Stimulated activated CD4-positive, alpha-beta T cell treated with anti-CD3 and anti-CD28 coated beads, Interleukin-15, amount 100 ng/mL, for 24 hours (primary cell): ENCODE measurements around the gene HPS3.
"Not testable (repeated sequence)": the region's sequence is repeated elsewhere in the genome, so short reads cannot be mapped to it uniquely, and the experiment has no call there.

ENCODE experiments used
- DNase-seq: peaks from one replicate; pipeline ENCODE4 v3.0.0-alpha.2; 2020

The HPS3 gene

GRCh38 chr3:149129326-149130205 is at the start of gene HPS3:
Gene HPS3 (plus strand): TSS chr3:149129638. CDS start chr3:149129724, 86 bp downstream.
- DNase-seq, result peak; percentile 90

GRCh38 chr3:149080011-149080698 is 49.3 kb upstream of the HPS3 start:
- no peak for DNase-seq

DNA sequence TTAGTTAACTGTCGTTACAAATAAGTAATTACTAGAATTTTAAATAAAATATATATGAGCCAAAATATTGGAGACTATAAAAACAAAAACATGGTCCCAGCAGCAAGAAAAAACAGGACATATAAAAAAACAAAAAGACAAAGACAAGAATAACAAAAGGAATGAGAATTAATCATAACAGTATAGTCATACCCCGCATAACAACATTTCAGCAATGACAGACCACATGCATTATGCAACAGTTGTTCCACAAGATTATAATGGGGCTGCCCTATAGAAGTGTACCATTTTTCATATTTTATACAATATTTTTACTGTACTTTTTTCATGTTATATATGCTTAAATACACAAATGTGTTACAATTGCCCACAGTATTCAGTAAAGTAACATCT is 48.7 kb upstream of the HPS3 start:
- DNase-seq, result no peak

DNA sequence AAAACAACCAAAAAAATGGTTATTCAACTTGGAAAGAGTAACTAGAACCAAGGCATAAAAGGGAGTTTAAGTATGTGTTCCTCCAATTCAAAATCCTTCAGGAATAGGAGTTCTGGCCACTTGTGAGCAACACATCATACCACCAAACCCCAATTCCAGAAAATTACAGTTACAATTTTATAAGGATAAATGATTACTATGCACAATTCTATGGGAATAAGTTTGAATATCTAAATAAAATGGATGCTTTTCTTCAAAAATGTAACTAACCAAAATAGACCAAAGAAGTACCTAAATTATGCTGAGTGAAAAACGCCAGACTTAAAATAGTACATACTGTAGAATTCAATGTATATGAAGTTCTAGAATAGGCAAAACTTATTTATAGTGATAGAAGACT is 47.7 kb upstream of the HPS3 start:
- no peak for DNase-seq

DNA sequence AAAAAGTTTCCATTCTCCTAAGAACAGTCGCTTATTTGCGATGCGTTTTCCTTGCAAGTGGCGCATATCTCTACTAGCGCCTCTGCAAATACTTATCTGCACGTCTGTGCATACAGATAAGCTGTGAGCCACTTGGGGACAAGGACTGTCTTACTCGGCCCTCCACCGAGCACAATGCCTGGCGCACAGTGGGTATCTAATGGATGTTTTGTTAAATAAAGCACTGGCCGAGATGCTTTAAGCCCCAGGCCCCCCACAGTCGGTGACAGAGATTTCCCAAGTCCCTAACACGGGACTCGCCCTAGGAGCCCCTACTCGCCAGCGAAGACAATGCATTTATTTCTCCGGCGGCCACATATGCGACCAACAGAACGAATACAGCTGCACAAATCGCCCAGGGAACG is 43.6 kb upstream of the HPS3 start:
- DNase-seq, result no peak

DNA sequence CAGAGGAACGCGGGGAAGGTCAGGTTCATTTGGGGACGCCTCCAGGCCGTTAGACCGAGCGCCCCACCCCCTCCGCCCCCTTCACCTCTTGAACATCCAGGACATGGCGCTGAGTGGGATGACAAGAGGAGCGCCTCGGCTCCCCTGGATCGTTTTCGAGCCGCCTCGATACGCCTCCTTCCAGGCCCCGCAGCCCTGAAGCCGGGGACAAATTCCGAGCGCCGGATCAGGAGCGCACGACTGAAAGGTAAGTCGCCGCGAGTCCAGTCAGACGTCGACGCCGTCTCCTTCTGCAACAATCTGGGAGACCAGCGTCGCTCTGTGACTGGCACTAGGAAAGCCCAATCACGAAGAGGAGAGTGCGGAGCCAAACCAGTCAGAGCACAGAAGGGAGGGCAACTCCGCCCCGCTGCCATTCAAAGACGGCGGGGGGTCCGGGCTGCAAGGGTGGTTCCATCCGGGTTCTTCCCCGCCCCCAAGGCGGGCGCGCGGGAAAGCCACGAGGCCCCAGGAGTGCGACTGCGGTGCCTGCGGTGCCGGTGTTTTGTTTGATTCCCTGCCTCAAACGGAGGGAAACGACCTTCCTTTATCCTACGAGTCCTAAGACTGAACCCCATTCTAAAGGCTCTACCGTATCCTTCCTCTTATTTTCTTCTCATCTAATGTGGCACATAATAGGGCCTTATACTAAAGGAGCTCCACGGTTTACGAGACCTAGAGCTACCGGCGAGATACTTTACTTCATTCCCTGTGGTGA is 43.0 kb upstream of the HPS3 start, which contains the start of gene HLTF:
HLTF (minus strand) TSS at position 302 of the 757 bp plus-strand sequence; CDS start at position 105, 197 bp downstream.
- DNase-seq, result peak; percentile 93

DNA sequence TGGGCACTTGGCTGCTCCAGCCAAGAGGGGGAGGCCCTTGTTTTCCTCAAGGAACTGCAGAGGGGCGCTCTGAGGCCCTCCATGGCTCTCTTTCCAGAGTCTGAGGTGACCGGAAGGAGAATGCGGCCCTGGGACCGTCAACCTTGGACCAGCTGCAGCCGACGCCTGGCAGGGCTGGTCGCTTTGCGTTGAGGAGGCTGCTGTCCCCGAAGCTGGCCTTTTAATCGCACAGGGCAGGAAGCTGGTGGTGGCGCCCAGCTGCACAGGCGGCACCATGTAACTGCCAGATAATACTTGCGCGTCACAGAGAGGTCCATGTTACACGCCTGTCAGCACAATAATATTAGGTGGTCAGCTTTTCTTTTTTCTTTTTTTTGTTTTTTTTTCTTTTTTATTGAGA is 42.2 kb upstream of the HPS3 start:
- DNase-seq, result no peak

GRCh38 chr3:149089395-149089794 is 40.0 kb upstream of the HPS3 start:
- DNase-seq, result no peak

DNA sequence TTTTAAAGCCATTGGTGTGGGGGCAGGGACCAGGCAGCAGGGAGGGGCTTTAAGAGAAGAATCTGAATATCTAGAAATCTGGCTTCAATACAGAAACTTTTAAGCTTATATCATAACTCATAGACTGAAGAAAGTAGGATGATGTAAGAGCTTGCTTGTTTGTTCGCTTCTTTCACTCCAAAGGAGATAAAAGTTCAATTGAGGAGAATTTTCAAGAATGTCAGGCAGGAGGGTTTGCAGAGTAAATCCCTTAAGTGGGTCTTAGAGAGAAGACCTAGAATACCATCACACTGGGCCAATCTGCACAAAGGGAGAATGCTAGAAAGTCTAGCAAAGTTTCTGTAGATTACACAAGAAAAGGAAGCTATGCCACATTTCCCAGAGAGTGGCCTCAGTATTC is 39.0 kb upstream of the HPS3 start:
- DNase-seq, result no peak

- DNase-seq, result no peak
Measured at GRCh38 chr3:149090907-149091306, 38.5 kb upstream of the HPS3 start.

GRCh38 chr3:149091983-149092382 is 37.5 kb upstream of the HPS3 start:
- DNase-seq, result no peak

DNA sequence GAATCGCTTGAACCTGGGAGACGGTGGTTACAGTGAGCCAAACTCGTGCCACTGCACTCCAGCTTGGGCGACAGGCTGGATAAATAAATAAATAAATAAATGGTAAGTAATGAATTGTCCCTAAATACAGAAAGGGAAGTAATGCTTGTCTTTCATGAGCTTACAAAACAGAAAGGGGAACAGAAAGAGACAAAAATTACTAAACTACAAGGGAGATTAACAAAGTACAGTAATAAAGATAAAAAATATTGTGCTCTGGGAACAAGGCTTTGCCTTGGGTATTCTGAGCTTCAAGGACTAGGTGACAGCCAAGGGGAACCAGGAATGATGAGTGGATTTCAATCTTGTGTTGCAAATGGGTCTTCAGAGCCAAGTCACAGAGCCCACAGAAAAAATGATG is 34.0 kb upstream of the HPS3 start:
- DNase-seq, result no peak

DNA sequence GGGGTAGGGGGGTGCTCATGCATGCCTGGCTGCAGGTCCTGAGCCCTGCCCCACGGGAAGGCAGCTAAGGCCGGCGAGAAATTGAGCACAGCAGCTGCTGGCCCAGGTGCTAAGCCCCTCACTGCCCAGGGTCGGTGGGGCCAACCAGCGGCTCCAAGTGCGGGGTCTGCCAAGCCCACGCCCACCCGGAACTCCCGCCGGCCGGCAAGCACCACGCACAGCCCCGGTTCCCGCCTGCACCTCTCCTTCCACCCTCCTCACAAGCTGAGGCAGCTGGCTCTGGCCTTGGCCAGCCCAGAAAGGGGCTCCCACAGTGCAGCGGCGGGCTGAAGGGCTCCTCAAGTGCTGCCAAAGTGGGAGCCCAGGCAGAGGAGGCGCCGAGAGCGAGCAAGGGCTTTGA is 31.5 kb upstream of the HPS3 start:
- not testable (repeated sequence) for DNase-seq

- no peak for DNase-seq
Measured at GRCh38 chr3:149101154-149101553, 28.3 kb upstream of the HPS3 start.

GRCh38 chr3:149101641-149102040 is 27.8 kb upstream of the HPS3 start:
- no peak for DNase-seq

DNA sequence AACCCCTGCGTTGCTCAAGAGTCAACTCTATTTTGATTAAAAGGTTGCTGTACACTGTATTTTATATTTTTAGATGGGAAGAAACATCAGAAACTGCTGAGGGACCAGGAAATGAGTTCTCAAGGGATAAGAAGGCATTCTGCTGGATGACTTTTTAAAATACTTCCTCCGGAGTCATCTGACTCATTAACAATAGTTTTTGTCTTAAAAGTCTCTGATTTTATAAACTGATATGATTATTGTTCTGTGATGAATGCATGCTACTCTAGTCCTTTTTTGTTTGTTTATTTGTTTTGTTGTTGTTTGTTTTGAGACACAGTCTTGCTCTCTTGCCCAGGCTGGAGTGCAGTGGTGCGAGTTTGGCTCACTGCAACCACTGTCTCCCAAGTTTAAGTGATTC is 25.0 kb upstream of the HPS3 start:
- no peak for DNase-seq

- DNase-seq, result no peak
Measured at GRCh38 chr3:149114458-149114857, 15.0 kb upstream of the HPS3 start.

DNA sequence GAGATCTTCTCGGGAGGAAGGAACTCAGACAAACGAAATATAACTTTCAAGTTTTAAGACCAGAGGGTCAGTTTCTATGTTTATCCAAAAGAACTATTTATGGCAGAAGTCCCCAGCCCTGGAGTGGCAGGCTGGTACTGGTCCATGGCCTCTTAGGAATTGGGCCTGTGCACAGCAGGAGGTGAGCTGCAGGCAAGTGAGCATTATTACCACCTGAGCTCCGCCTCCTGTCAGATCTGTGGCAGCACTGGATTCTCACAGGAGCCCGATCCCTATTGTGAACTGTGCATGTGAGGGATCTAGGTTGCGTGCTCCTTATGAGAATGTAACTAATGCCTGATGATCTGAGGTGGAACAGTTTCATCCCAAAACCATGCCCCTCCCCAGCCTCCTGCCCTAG is 14.3 kb upstream of the HPS3 start:
- no peak for DNase-seq

DNA sequence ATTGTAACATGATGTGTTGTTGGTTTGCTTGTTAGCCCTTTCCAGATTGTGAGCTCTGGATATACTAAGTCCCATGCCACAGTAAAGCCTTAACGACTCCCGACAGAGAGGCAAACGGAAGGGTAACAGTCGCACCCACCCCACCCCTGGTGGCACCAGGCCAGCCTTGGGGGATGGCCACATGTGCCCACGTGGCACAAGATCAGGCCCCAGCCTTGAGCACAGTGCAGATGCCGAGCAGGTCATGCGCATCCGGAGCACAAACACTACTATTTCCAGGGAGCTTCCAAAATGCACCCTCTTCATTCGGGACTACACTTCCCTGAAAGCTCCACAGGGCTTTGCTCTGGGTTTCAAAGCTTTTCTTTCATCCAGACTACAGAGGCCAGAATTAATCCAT is 10.7 kb upstream of the HPS3 start:
- DNase-seq, result no peak

- no peak for DNase-seq
Measured at GRCh38 chr3:149119466-149119865, 10.0 kb upstream of the HPS3 start.

DNA sequence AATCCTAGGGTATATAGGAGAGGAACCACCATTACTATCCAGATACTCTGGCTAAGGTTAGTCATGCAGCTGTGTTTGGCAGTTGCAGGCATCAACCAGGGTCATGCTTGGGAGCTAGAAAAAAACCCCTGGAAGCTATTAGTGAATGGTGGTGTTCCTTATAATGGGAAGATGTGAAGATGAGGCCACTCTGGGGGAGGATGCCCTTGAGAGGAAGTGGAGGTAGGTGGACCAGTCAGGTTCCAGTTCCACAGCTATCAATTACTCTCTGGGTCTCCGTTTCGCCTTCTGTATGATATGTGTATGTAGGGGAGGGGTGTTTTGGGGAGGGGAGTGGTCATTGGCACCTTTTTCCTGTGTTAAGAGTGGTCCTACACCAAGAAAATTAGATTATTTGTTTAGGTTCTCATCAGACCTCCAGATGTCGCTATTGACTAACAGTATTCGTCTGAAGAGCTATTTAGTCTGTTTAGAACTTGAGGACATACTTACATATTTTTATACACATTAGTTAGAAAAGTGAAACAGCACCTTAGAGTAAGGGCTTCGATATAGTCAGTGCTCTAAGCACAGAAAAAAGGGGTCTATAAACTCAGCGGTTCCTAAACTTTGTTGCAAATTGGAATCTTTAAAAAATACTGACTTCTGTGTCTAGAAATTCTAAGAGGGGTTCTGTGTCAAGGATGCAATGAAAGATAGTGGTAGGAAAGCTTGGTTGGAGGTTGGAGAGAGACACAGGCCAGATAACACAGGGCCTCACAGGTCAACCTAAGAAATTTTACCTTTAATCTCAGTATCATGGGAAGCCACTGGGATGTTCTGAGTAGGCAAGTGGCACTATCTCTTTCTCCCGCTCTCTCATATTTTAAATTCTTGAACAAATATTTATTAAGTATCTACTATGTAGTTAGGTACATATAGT is 9.1 kb upstream of the HPS3 start:
- no peak for DNase-seq
